Gastroesophageal sphincter (tissue), 3 donors: Measurements from ENCODE around the gene ADGRD1.

ENCODE experiments used
- EP300 ChIP-seq: sonication (generic); formaldehyde crosslinking; IDR thresholded peaks from one replicate; pipeline ENCODE4 v1.6.1; 2017; ENCODE audit warnings: antibody characterized with exemption, mild to moderate bottlenecking
- POLR2A ChIP-seq, 2 donors: fragments of 450-650 bp; IDR thresholded peaks; one replicate each; pipeline ENCODE4 v1.6.1; 2017; ENCODE audit warnings: antibody characterized with exemption in 2 of 2, mild to moderate bottlenecking in 2 of 2, moderate library complexity in 1 of 2
- TF ChIP-seq, protein P1 (sequence below), 4 experiments: fragments of 200-600 bp in 2 of 4; fragments of 450-650 bp in 2 of 4; sonication (generic) in 1 of 4; IDR thresholded peaks; one replicate each; pipeline ENCODE4 v1.5.1; 2017 to 2019; ENCODE audit warnings: antibody characterized with exemption in 4 of 4, mild to moderate bottlenecking in 2 of 4, moderate library complexity in 2 of 4

DNA sequence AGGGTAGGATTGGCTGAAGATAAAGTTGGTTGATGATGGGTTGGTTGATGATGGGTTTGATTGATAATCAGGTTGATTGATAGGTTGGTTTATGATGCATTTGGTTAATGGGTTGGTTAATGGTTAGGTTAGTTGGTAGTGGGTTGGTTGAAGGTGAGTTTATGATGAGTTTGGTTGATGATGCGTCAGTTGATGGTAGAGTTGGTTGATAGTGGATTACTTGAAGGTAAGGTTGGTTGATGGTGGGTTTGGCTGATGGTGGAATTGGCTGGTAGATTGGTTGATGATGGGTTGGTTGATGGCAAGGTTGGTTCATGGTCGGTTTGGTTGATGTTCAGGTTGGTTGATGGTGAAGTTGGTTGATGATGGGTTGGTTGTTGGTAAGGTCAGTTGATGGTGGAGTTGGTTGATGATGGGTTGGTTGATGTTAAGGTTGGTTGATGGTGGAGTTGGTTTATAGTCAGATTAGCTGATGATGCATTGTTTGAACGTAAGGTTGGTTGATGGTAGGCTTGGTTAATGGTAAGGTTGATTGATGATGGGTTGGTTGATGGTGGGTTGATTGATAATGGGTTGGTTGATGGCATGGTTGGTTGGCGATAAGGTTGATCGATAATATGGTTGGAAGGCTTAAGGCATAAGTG is 146.4 kb downstream of the ADGRD1 start:
- TF ChIP-seq, protein P1, sequence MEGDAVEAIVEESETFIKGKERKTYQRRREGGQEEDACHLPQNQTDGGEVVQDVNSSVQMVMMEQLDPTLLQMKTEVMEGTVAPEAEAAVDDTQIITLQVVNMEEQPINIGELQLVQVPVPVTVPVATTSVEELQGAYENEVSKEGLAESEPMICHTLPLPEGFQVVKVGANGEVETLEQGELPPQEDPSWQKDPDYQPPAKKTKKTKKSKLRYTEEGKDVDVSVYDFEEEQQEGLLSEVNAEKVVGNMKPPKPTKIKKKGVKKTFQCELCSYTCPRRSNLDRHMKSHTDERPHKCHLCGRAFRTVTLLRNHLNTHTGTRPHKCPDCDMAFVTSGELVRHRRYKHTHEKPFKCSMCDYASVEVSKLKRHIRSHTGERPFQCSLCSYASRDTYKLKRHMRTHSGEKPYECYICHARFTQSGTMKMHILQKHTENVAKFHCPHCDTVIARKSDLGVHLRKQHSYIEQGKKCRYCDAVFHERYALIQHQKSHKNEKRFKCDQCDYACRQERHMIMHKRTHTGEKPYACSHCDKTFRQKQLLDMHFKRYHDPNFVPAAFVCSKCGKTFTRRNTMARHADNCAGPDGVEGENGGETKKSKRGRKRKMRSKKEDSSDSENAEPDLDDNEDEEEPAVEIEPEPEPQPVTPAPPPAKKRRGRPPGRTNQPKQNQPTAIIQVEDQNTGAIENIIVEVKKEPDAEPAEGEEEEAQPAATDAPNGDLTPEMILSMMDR (IDR thresholded peaks at IDR 0.05), result no peak
- no peak for TF ChIP-seq EP300
- no peak for TF ChIP-seq POLR2A (IDR thresholded peaks at IDR 0.05)
